SH-SY5Y (cell line): ENCODE data around the gene GADD45GIP1.

Source experiments
- GATA2 ChIP-seq: IDR thresholded peaks from 2 replicates; pipeline ENCODE4 v1.6.1; 2011; ENCODE audit warnings: mild to moderate bottlenecking, low read depth, low read length
- GATA3 ChIP-seq: IDR thresholded peaks from 2 replicates; pipeline ENCODE4 v1.6.1; 2011; ENCODE audit warnings: low read depth, mild to moderate bottlenecking, low read length, moderate library complexity

Gene GADD45GIP1

DNA sequence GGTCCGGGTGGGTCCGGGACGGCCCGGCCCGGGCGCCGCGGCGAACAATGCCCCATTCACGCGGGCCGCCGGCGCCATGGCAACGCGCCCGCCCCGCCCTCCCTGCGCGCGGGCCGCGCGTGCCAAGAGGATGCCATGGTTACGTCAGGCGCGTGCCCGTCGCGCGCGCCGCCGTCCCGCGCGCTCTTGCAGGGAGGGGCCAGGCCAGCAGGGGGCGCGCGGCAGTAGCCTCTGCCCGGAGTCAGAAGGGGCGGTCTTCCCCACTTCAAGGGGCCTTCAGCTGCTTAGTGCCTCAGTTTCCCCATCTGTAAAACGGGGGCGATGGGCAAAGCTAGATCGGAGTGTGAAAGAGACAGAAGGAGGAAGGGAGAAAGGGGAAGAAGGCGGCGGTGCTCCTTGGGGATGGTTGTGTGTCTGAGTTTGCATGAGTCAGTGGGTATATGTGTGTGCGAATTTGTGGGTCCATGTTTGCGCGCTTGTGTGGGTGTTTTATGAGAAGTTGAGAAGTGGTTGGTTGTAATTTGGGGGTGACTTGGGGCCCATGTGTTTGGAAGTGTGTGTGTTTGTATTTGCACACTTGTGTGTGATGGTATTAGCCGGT, 26.6 kb upstream of the GADD45GIP1 start:
- no peak for TF ChIP-seq GATA2
- no peak for TF ChIP-seq GATA3

- TF ChIP-seq GATA3, result no peak
- no peak for TF ChIP-seq GATA2
Observed at GRCh38 chr19:12983091-12983490, 26.1 kb upstream of the GADD45GIP1 start.

DNA sequence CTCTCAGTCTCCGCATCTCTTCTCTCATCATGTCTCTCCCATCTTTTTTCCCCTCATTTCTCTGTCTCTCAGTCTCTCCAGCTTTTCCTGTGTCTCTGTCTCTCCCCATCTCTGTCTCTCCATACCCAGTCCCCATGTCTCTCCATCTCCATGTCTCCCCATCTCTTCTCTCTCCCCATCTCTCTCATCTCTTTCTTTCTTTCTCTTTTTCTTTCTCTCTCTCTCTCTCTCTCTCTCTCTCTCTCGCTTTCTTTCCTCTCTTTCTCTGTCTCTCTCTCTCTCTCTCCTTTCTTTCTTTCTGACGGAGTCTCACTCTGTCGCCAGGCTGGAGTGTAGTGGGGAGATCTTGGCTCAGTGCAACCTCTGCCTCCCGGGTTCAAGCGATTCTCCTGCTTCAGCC, 25.6 kb upstream of the GADD45GIP1 start:
- TF ChIP-seq GATA2, result no peak
- no peak for TF ChIP-seq GATA3

- TF ChIP-seq GATA2 (no peak), GATA3 (no peak)
Observed at GRCh38 chr19:12979974-12980373, 23.0 kb upstream of the GADD45GIP1 start.

GRCh38 chr19:12975221-12975741, 18.3 kb upstream of the GADD45GIP1 start:
- TF ChIP-seq GATA3, result no peak
- TF ChIP-seq GATA2, result no peak; the same call in 1 of the 2 replicates

DNA sequence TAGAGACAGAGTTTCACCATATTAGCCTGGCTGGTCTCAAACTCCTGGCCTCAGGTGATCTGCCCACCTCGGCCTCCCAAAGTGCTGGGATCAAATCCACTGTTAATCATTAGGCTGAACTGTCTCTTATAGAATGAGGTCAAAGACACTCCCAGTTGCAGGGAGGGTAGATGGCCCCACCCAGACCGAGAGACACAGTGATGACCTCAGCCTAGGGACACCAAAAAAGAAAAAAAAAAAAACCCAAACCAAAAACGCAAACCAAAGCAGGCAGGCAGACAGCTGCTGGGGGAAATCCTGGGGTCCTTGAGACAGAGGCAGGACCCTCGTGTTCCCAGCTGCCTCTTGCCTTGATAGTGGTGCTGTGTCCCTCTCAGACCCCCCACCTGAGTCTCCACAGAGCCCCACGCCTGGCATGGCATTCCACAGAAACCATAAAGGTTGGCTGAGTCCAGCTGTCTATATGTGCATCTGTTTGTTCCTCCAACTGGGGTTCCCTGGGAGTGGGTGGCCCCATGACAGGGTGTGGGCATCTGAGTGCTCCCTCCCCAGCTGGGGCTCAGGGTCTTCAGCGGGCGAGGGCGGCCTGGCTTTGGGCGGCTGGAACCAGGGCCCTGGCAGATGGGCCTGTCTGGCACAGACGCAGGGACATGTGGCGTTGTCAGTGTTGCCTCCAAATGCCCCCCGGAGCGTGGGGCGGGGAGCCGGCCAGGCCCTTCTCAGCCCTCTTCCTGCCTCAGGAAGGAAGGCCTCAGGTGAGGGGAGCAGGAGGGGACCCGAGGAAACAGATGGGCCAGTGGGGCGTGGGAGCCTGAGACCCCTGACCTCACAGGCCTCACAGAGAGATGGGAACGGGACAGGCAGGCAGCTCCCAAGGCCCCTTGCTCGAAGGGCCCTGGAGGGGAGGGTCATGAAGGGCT, 17.5 kb upstream of the GADD45GIP1 start:
- TF ChIP-seq GATA2 (no peak), GATA3 (no peak)

DNA sequence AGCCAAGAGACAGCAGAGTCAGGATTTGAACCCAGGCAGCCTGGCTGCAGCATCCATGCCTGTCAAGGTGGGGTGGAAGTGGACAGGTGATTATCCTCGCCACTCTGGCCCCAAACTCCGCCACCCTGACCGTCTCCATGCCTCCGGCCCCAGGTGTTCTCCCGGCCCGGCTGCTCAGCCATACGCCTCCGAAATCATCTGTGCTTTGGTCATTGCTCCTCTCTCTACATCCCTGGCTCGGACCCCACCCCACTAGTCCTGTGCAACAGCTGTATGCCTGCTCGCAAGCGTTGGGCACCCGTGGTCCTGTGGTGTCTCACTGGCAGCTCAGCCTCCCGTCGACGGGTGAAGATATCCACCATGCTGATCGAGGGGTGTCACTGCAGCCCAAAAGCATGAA, 16.2 kb upstream of the GADD45GIP1 start:
- TF ChIP-seq GATA2 (no peak), GATA3 (no peak)

DNA sequence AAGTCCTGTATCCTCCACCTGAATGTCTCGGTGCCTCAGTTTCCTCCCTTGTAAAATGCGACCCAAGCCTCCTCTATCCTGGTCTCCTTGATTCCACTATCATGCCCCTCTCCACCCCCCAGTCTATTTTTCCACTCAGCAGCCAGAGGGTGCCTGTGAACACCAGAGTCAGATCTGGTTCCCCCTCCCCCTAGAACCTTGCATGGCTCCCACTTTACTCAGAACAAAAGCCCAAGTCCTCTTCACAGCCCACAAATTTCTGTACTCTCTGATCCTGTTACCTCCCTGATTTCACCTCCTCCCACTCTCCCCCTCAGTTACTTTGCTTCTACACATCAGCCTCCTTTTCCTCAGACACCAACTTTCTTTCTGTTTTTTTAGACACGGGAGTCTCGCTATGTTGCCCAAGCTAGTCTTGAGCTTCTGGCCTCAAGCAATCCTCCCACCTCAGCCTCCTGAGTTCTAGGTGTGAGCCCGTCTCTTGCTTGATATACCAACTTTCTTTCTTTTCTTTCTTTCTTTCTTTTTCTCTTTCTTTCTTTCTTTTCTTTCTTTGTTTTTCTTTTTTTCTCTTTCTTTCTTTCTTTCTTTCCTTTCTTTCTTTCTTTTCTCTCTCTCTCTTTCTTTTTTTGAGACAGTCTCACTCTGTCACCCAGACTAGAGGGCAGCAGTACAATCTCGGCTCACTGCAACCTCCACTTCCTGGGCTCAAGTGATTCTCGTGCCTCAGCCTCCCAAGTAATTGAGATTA, 13.2 kb upstream of the GADD45GIP1 start:
- TF ChIP-seq GATA3, result no peak
- TF ChIP-seq GATA2, result no peak

DNA sequence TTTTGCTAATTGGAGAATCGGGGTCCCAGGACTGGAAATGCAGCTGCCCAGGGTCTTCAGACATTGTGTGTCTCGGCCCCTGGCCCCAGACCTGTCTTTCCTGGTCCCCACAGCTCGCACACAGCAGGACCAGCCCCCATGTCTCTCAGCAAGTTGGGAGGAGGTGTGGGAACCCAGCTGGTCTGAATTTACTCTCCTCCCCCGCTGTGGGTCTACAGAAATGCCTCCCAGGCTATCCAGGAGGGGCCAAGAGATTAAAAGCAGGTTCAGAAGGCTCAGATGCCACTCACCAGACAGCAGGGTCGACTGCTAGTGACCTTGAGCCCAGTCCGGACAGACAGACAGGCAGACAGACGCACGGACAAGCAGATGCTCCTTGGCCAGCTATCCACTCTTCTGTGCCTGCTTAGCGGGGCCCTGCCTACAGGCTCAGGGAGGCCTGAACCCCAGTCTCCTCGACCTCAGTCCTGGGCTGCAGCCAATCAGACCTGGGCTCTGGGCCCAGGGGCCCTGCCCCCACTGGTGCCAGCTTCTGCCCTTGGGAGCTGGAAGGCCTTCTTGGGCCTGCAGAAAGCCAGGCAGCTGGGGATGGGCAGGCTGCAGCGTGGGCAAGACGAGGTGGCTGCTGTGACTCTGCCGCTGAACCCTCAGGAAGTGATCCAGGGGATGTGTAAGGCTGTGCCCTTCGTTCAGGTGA, 12.4 kb upstream of the GADD45GIP1 start, which contains the start of gene DAND5:
DAND5 (plus strand) TSS at position 285 of the 697 bp plus-strand sequence; CDS start at position 370, 85 bp downstream.
- TF ChIP-seq GATA3, result no peak
- no peak for TF ChIP-seq GATA2

GRCh38 chr19:12967907-12968306, 10.9 kb upstream of the GADD45GIP1 start:
- TF ChIP-seq GATA3, result no peak
- TF ChIP-seq GATA2, result no peak

DNA sequence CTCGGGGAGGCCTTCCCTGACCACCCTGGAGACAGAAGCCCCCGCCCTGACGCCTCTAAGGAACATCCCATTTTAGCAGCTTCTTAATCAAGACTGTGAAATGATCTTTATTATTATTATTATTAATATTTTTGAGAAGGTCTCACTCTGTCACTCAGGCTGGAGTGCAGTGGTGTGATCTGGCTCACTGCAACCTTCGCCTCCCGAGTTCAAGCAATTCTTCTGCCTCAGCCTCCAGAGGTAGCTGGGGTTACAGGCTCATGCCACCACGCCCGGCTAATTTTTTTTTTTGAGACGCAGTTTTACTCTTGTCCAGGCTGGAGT, 8.8 kb upstream of the GADD45GIP1 start:
- no peak for TF ChIP-seq GATA3
- TF ChIP-seq GATA2, result no peak

DNA sequence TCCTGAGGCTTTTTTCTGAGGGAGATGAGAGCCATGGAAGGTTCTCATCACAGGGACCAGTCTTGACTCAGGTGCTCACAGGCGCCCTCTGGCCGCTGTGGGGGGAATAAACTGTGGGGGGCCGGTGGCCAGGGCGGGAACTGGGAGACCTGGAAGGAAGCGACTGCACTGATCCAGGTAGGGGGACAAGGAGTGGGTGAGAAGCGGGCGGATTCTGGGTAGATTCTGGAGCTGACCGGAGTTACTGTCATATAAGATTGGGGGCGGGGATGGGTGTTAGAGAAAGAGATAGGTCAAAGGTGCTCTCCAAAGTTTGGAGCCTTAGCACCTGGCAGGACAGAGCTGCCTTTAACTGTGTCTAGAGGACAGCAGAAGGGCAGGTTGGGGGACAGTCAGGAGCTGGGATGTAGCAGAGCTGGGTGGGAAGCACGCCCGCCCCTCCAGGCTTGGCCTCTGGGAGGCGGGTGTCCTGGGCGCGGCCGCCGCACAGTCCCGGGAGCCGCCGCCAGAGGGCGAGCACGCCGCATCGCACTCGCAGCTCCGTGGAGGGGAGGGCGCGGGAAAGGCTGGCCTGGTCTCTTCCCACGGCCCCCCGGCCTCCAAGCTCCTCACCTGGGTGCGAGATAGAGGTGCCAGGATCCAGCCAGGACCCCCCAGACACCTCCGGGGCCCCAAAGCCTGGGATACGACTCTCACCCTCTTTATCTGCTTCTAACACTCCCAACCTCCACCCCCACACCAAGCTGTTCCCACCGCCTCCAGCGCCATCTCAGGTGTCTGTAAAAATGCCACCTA, 8.2 kb upstream of the GADD45GIP1 start:
- TF ChIP-seq GATA3 (no peak), GATA2 (no peak)

GRCh38 chr19:12959481-12959880, 2.5 kb upstream of the GADD45GIP1 start:
- TF ChIP-seq GATA2 (no peak), GATA3 (no peak)
